Activated B cell treated with CpG ODN at 0.5 μM for 24 hours (primary cell): ENCODE results near the gene CD48. TPM values are rescaled to one million over a fixed set of nuclear protein-coding genes. Genes with fewer than 3 reads are reported as not detected.

Source experiments
- ATAC-seq: fragments of 200-7000 bp; cut with Tn5 transposase; one replicate; pipeline ENCODE4 v1.10.0; 2021; ENCODE audit warnings: low read depth, mild to moderate bottlenecking, moderate library complexity
- CTCF ChIA-PET: fragments of 350-600 bp; sonication (Branson Sonifier 250); formaldehyde crosslinking; loops from one replicate; lab custom pipeline; 2021; ENCODE audit warnings: antibody characterized with exemption; lab: Charles Lee
- POLR2A ChIA-PET: fragments of 350-600 bp; sonication (Branson Sonifier 250); formaldehyde crosslinking; loops from one replicate; lab custom pipeline; 2021; ENCODE audit warnings: antibody characterized with exemption; lab: Charles Lee
- DNase-seq: peaks from one replicate; pipeline ENCODE4 v3.0.0; 2022
- H3K27ac Mint-ChIP-seq: one replicate; pipeline ENCODE4 v1.8.0; 2020; ENCODE audit warnings: mixed read lengths
- H3K27me3 Mint-ChIP-seq: one replicate; pipeline ENCODE4 v1.8.0; 2021; ENCODE audit warnings: mixed read lengths
- H3K36me3 Mint-ChIP-seq: one replicate; pipeline ENCODE4 v1.8.0; 2021; ENCODE audit warnings: low read depth, mixed read lengths
- H3K4me1 Mint-ChIP-seq: one replicate; pipeline ENCODE4 v1.8.0; 2021; ENCODE audit warnings: mixed read lengths
- H3K4me3 Mint-ChIP-seq: one replicate; pipeline ENCODE4 v1.8.0; 2020; ENCODE audit warnings: mild to moderate bottlenecking, mixed read lengths
- H3K9me3 Mint-ChIP-seq: one replicate; pipeline ENCODE4 v1.8.0; 2020; ENCODE audit warnings: mixed read lengths
- CTCF ChIP-seq: fragments of 200-600 bp; IDR thresholded peaks from one replicate; pipeline ENCODE4 v1.8.0; 2022; ENCODE audit warnings: antibody characterized with exemption, mild to moderate bottlenecking
- intact Hi-C: fragments of 100-400 bp; cut with micrococcal nuclease; formaldehyde crosslinking; loops from one replicate; pipeline ENCODE4 v1.15.1; 2024
- total RNA-seq: library from RNA; stranded (reverse); gene quantifications from 2 replicates; pipeline ENCODE4 v1.2.3, GENCODE V29; 2022

CD48 gene
- total RNA-seq, 1 donor from 2014 or later: 200 TPM

GRCh38 chr1:160631983-160632625, 79.5 kb downstream of the CD48 start:
- intact Hi-C loops: no loop called here

DNA sequence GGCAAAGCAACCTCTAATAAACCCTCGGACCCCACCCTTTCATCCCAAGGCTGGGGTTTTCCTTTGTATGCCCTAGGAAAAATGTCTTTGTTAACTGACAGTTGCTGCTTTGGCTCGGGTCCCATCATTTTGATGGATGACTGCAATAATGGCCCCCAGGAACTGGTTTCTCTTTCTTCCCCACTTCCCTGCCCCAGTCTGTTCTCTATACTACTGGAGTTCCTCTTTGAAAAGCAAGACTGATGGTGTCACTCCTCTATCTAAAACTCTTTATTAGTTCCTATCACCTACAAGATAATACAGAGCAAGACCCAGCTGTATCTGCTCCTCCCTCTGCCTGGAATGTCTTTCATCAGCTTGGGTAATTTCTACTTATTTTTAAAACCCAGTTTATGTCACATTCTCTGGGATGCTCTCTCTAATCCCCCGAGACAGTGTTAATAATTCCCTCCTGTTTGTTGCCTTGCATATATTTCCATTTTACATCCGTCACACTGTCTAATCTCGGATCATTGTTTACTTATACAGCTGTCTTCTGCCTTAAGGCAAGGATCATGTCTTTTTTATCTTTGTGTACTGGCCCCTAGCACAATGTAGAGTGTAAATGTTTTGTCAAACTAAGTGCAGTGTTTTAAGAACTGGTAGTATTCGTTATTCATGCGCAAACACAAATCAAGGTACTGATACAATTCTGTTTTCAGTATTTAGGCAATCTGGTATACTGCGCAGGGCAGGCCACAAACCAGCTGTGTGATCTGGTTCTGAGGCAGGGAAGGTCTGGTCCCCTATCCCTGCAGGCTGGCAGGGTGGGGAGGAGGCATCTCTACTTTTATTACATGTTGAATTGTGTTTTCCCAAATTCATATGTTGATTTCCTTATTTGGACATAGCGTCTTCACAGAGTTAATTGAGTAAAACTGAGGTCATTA, 80.8 kb downstream of the CD48 start:
- ChIA-PET CTCF (interaction anchor here (1.2 kb wide), 2 partner anchors 15 to 44 kb away, joined by 3 to 4 read pairs; no protein-coding TSS in a partner anchor), POLR2A (interaction anchor here (2.0 kb wide), 1 partner anchor 16 kb away, joined by 4 read pairs; the partner anchor contains the start of gene SLAMF1)
- peaks cover 88% of the 10 kb centered on the region for H3K36me3 Mint-ChIP-seq
- H3K27ac Mint-ChIP-seq: peak overlapping the region; percentile 74
- peaks cover 91% of the 10 kb centered on the region for H3K4me1 Mint-ChIP-seq
- intact Hi-C loops: no loop called here
- H3K27me3 Mint-ChIP-seq: no peaks in the 10 kb centered on the region
- peak overlapping the region; percentile 4 for H3K4me3 Mint-ChIP-seq
- TF ChIP-seq CTCF: no peak
- DNase-seq: no peak
- no peaks in the 10 kb centered on the region for H3K9me3 Mint-ChIP-seq
- no peak for ATAC-seq

More at GRCh38 chr1:160631983-160632625, 79.5 kb downstream of the CD48 start:
- Mint-ChIP-seq H3K36me3 (peaks cover 92% of the 10 kb centered on the region), H3K4me3 (no peak overlapping the region), H3K27ac (peak overlapping the region; percentile 9), H3K27me3 (no peaks in the 10 kb centered on the region), H3K9me3 (no peaks in the 10 kb centered on the region), H3K4me1 (peaks cover 88% of the 10 kb centered on the region)
- DNase-seq (no peak), ATAC-seq (no peak)
- POLR2A ChIA-PET: interaction anchor here (0.9 to 1.3 kb wide), 2 partner anchors 14 to 51 kb away, joined by 4 to 5 read pairs; no protein-coding TSS in a partner anchor
- CTCF ChIA-PET: interaction anchor here (0.8 to 1.2 kb wide), 2 partner anchors 25 to 43 kb away, joined by 3 read pairs; no protein-coding TSS in a partner anchor
- no peak for TF ChIP-seq CTCF

- Mint-ChIP-seq H3K9me3 (no peaks in the 10 kb centered on the region), H3K4me3 (peak overlapping the region; percentile 41), H3K27ac (peak overlapping the region; percentile 74), H3K27me3 (no peaks in the 10 kb centered on the region), H3K4me1 (peaks cover 96% of the 10 kb centered on the region), H3K36me3 (peaks cover 84% of the 10 kb centered on the region)
- TF ChIP-seq CTCF: no peak
- intact Hi-C loops: loop anchor here (10.0 kb wide), 1 partner anchor 1615 kb away; no protein-coding TSS in a partner anchor
- POLR2A ChIA-PET: interaction anchor here (0.6 to 2.4 kb wide), 8 partner anchors 10 to 475 kb away, joined by 3 to 17 read pairs (median 4); partner anchors contain the start of gene SLAMF1
- DNase-seq (no peak), ATAC-seq (peak; percentile 33)
- CTCF ChIA-PET: interaction anchor here (1.0 to 1.9 kb wide), 6 partner anchors 10 to 52 kb away, joined by 4 to 8 read pairs (median 4); no protein-coding TSS in a partner anchor
Measured at GRCh38 chr1:160629286-160630210, 82.1 kb downstream of the CD48 start.

DNA sequence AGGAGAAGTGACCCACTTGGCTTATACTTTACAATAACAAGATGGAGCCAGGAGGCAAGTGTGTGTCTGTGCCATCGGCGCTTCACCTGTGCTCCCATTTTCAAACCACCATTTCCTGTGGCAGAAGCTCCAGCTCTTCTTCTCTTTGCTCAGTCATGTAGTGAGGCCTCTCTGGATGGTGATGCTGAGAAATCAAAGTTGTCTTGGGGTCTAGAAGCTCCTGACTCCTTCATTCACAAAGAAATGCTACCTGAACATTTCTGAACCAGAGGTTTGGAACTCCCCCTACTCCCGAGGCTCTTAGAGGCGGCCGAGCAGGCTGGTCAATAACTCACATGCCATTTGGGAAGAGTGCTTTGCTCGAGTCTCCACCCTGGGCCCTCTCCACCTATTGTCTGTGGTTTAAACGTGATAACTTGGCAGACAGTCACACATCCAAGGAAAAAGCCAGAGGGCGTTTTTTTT, 82.8 kb downstream of the CD48 start:
- no peaks in the 10 kb centered on the region for H3K27me3 Mint-ChIP-seq
- TF ChIP-seq CTCF: no peak
- ATAC-seq (no peak), DNase-seq (no peak)
- no peaks in the 10 kb centered on the region for H3K9me3 Mint-ChIP-seq
- ChIA-PET POLR2A (interaction anchor here (0.6 to 2.4 kb wide), 5 partner anchors 11 to 476 kb away, joined by 3 to 17 read pairs (median 5); partner anchors contain the start of gene SLAMF1), CTCF (interaction anchor here (1.1 to 1.9 kb wide), 5 partner anchors 10 to 47 kb away, joined by 3 to 8 read pairs (median 4); no protein-coding TSS in a partner anchor)
- intact Hi-C loops: loop anchor here (10.0 kb wide), 1 partner anchor 1614 kb away; no protein-coding TSS in a partner anchor
- H3K4me1 Mint-ChIP-seq: peaks cover 96% of the 10 kb centered on the region
- peak overlapping the region; percentile 9 for H3K4me3 Mint-ChIP-seq
- peak overlapping the region; percentile 21 for H3K27ac Mint-ChIP-seq
- H3K36me3 Mint-ChIP-seq: peaks cover 84% of the 10 kb centered on the region

Other genes starting within 250 kb of the CD48 start
- 28.7 and 31.2 TPM in 2 replicates for gene SLAMF6, start 188.6 kb downstream of the CD48 start, total RNA-seq
- 57.5 and 65.5 TPM in 2 replicates for gene CD84, start 132.3 kb downstream of the CD48 start, total RNA-seq
- 85.7 and 91.7 TPM in 2 replicates for gene SLAMF1, start 64.8 kb downstream of the CD48 start, total RNA-seq
- 99.2 and 119 TPM in 2 replicates for gene SLAMF7, start 27.4 kb upstream of the CD48 start, total RNA-seq
- gene LY9, start 84.4 kb upstream of the CD48 start, total RNA-seq: 63.6 and 71.6 TPM in 2 replicates
- gene CD244, start 151.1 kb upstream of the CD48 start, total RNA-seq: not detected in 2 replicates
- gene ITLN1, start 173.4 kb upstream of the CD48 start, total RNA-seq: not detected in 2 replicates
- not detected in 2 replicates for gene ITLN2, start 243.0 kb upstream of the CD48 start, total RNA-seq